ENCODE data around the gene HADHA.
A peak's percentile ranks its signal among the peaks of the same experiment; 100 is the strongest.
"Not testable (repeated sequence)": the region's sequence is repeated elsewhere in the genome, so short reads cannot be mapped to it uniquely, and the experiment has no call there.

The HADHA gene

GRCh38 chr2:26172189-26172870, 72.1 kb downstream of the HADHA start:
- no peak overlapping the region for H3K4me3 ChIP-seq (ENCODE audit: low read length)
- DNase-seq (ENCODE audit: low read depth), result no peak
- TF ChIP-seq CTCF (IDR thresholded peaks at IDR 0.05; ENCODE audit: insufficient read depth, low read depth, low read length, missing control alignments), result no peak

- DNase-seq (ENCODE audit: low read depth), result no peak
- no peak for TF ChIP-seq CTCF (IDR thresholded peaks at IDR 0.05; ENCODE audit: insufficient read depth, low read depth, low read length, missing control alignments)
- no peak overlapping the region for H3K4me3 ChIP-seq (ENCODE audit: low read length)
These were observed 73.6 kb downstream of the HADHA start for GRCh38 chr2:26170795-26171194.

GRCh38 chr2:26169681-26170414, 74.6 kb downstream of the HADHA start:
- H3K4me3 ChIP-seq (ENCODE audit: low read length), result no peak overlapping the region
- no peak for DNase-seq (ENCODE audit: low read depth)
- no peak for TF ChIP-seq CTCF (IDR thresholded peaks at IDR 0.05; ENCODE audit: insufficient read depth, low read depth, low read length, missing control alignments)

- no peak overlapping the region for H3K4me3 ChIP-seq (ENCODE audit: low read length)
- no peak for TF ChIP-seq CTCF (IDR thresholded peaks at IDR 0.05; ENCODE audit: insufficient read depth, low read depth, low read length, missing control alignments)
- no peak for DNase-seq (ENCODE audit: low read depth)
These were observed 75.2 kb downstream of the HADHA start for GRCh38 chr2:26169226-26169625.

- DNase-seq (ENCODE audit: low read depth), result no peak
- no peak overlapping the region for H3K4me3 ChIP-seq (ENCODE audit: low read length)
- TF ChIP-seq CTCF (IDR thresholded peaks at IDR 0.05; ENCODE audit: insufficient read depth, low read depth, low read length, missing control alignments), result no peak
These were observed 75.6 kb downstream of the HADHA start for GRCh38 chr2:26168785-26169184.

GRCh38 chr2:26166541-26166940, 77.9 kb downstream of the HADHA start:
- not testable (repeated sequence) for H3K4me3 ChIP-seq (ENCODE audit: low read length)
- DNase-seq (ENCODE audit: low read depth), result peak; percentile 50

- no peak overlapping the region for H3K4me3 ChIP-seq (ENCODE audit: low read length)
- no peak for TF ChIP-seq CTCF (IDR thresholded peaks at IDR 0.05; ENCODE audit: insufficient read depth, low read depth, low read length, missing control alignments)
- no peak for DNase-seq (ENCODE audit: low read depth)
These were observed 79.0 kb downstream of the HADHA start for GRCh38 chr2:26165403-26165802.

Data from epithelial cell of esophagus (primary cell).